KOPT-K1 (cell line): Measurements from ENCODE around the gene ACAP2.
"Not testable (repeated sequence)": the region's sequence is repeated elsewhere in the genome, so short reads cannot be mapped to it uniquely, and the experiment has no call there.

Source experiments
- H3K27ac ChIP-seq: fragments of 200-600 bp; sonication (generic); 2 replicates; pipeline ENCODE4 v1.5.1; 2016; ENCODE audit warnings: antibody characterized with exemption, mild to moderate bottlenecking, low read depth, low read length; ENCODE audit not compliant: poor library complexity, severe bottlenecking
- H3K36me3 ChIP-seq: fragments of 200-600 bp; sonication (generic); 2 replicates; pipeline ENCODE4 v1.5.1; 2017; ENCODE audit warnings: antibody characterized with exemption, mild to moderate bottlenecking, low read length, moderate library complexity; ENCODE audit not compliant: insufficient read depth
- H3K9me3 ChIP-seq: fragments of 200-600 bp; sonication (generic); 2 replicates; pipeline ENCODE4 v1.5.1; 2017; ENCODE audit warnings: antibody characterized with exemption, low read length, mild to moderate bottlenecking; ENCODE audit not compliant: insufficient read depth, poor library complexity, severe bottlenecking

ACAP2 gene

DNA sequence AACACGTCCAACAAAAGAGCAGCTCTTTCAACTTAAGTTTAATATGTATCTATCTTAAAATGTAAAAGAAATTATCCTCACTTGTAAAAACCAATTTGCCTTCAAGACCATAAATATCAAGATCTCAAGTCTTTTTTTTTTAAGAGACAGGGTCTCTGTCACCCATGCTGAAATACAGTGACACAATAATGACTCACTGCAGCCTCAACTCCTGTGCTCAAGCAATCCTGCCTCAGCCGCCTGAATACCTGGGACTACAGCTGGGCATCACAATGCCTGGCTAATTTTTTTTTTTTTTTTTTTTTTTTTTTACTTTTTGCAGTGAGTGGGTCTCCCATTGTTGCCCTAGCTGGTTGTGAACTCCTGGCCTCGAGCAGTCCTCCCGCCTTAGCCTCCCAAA is 26.0 kb downstream of the ACAP2 start:
- Histone ChIP-seq H3K36me3 (no peaks in the 10 kb centered on the region), H3K27ac (no peak overlapping the region), H3K9me3 (no peaks in the 10 kb centered on the region)

DNA sequence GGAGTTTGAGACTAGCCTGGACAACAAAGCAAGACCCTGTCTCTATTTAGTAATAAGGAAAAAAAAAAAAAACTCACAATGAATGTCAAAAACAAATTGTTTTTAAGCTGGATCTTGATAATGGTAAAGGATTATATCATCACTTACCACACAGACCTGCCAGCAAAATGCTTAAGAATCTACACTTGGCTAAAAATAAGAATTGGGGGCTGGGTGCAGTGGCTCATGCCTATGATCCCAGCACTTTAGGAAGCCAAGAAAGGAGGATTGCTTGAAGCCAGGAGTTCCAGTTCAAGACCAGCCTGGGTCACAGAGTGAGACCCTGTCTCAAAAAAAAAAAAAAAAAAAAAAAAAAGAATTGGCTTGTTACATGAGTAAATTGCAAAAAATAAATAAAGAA is 31.0 kb downstream of the ACAP2 start:
- Histone ChIP-seq H3K27ac (no peak overlapping the region), H3K9me3 (peaks cover 16% of the 10 kb centered on the region), H3K36me3 (peaks cover 22% of the 10 kb centered on the region; the same call in 1 of the 2 replicates)

DNA sequence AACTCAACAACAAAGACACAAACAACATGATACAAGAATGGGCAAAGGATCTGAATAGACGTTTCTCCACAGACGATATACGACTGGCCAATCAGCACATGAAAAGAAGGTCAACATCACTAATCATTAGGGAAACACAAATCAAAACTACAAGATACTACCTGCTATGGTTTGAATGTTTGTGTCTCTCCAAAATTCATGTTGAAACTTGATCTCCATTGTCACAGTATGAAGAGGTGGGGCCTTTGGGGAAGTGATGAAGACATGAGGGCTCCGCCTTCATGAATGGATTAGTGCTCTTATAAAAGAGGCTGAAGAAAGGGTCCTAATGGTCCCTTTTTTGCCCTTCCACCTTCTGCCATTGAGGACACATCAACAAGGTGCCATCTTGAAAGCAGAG is 32.3 kb downstream of the ACAP2 start:
- no peak overlapping the region for H3K27ac ChIP-seq
- peaks cover 16% of the 10 kb centered on the region for H3K9me3 ChIP-seq
- peaks cover 22% of the 10 kb centered on the region; the same call in 1 of the 2 replicates for H3K36me3 ChIP-seq

DNA sequence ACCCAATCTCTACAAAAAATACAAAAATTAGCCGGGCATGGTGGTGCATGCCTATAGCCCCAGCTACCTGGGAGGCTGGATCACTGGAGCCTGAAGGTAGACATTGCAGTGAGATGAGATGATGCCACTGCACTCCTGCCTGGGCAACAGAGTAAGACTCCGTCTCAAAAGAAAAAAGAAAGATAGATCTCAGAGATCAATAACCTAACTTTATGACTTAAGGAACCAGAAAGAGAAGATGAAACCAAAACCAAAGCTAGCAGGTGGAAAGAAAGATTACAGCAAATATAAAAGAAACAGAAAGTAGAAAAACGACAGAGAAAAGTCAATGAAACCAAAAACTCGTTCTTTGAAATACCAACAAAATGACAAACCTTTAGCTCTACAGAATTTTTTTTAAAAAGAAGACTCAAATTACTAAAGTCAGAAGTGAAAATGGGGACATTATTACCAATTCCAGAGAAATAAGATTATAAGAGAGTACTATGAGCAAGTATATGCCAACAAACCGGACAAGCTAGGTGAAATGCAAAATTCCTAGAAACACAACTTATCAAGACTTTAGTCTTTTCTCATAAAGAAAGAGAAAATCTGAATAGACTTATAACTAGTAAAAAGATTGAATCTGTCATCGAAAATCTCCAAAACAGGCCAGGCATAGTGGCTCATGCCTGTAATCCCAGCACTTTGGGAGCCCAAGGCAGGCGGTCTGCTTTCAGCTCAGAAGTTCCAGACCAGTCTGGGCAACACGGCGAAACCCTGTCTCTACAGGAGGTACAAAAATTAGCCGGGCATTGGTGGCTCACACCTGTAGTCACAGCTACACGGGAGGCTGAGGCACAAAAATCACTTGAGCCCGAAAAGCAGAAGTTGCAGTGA is 35.0 kb downstream of the ACAP2 start:
- Histone ChIP-seq H3K27ac (no peak overlapping the region), H3K9me3 (peaks cover 16% of the 10 kb centered on the region), H3K36me3 (peaks cover 22% of the 10 kb centered on the region; the same call in 1 of the 2 replicates)

DNA sequence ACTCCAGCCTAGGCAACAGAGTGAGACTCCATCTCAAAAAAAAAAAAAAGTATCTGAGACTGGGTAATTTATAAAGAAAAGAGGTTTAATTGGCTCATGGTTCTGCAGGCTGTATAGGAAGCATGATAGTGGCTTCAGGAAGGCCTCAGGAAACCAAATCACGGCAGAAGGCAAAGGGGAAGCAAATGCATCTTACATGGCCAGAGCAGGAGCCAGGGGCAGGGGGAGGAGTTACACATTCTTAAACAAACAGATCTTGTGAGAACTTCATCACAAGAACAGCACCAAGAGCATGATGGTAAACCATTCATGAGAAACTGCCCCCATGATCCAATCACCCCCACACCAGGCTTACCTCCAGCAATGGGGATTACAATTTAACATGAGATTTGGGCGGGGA is 37.2 kb downstream of the ACAP2 start:
- no peak overlapping the region for H3K27ac ChIP-seq
- peaks cover 14% of the 10 kb centered on the region; the same call in 1 of the 2 replicates for H3K36me3 ChIP-seq
- H3K9me3 ChIP-seq: peaks cover 16% of the 10 kb centered on the region

GRCh38 chr3:195403841-195404408 is 38.9 kb downstream of the ACAP2 start:
- H3K9me3 ChIP-seq: peaks cover 13% of the 10 kb centered on the region
- peaks cover 10% of the 10 kb centered on the region; the same call in 1 of the 2 replicates for H3K36me3 ChIP-seq
- no peak overlapping the region for H3K27ac ChIP-seq

- H3K9me3 ChIP-seq: peaks cover 8% of the 10 kb centered on the region
- H3K36me3 ChIP-seq: peaks cover 5% of the 10 kb centered on the region; the same call in 1 of the 2 replicates
- H3K27ac ChIP-seq: no peak overlapping the region
These were observed 39.6 kb downstream of the ACAP2 start for GRCh38 chr3:195403244-195403643.

DNA sequence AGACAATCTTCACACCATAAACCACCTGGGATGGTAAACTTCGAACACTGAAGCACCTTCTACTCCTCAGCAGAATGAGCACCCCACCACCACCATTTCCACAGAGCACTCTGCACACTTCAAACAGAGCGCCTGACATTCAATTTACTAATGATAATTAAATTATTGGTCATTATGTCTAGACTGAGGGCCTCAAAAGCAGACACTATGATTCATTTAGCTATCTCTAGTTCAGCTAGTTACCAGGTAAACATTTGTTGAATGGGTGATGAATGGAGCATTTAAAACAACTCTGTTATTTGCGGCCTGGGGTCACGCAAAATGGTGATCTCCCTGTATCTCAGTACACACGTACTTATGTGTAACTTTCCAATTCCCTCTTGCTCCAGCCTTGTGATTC is 40.9 kb downstream of the ACAP2 start:
- no peak overlapping the region for H3K27ac ChIP-seq

GRCh38 chr3:195398460-195398859 is 44.4 kb downstream of the ACAP2 start:
- H3K9me3 ChIP-seq: not testable (repeated sequence)

More for the DNA sequence above, 40.9 kb downstream of the ACAP2 start:
- no peaks in the 10 kb centered on the region for H3K36me3 ChIP-seq
- no peaks in the 10 kb centered on the region for H3K9me3 ChIP-seq

DNA sequence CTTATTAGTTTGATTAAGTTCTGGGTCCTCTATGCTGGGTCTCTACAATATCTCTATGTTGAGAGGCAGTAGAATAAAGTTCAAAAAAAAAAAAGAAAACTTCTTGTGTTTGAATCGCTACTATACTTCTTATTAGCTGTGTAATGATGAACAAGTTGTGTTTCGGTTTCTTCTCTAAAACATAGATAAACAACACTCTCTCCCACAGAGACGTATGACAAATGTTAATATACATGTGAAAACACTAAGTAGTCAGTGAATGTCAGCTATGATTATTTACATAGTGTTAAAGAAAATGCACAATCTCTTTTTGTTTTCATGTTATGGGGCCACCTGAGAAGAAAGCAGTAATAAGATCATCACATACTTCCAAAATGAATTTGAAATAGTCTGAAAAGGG is 45.3 kb downstream of the ACAP2 start:
- Histone ChIP-seq H3K36me3 (no peaks in the 10 kb centered on the region), H3K9me3 (no peaks in the 10 kb centered on the region), H3K27ac (no peak overlapping the region)

More at GRCh38 chr3:195398460-195398859, 44.4 kb downstream of the ACAP2 start:
- H3K36me3 ChIP-seq, H3K27ac ChIP-seq: not testable (repeated sequence)

DNA sequence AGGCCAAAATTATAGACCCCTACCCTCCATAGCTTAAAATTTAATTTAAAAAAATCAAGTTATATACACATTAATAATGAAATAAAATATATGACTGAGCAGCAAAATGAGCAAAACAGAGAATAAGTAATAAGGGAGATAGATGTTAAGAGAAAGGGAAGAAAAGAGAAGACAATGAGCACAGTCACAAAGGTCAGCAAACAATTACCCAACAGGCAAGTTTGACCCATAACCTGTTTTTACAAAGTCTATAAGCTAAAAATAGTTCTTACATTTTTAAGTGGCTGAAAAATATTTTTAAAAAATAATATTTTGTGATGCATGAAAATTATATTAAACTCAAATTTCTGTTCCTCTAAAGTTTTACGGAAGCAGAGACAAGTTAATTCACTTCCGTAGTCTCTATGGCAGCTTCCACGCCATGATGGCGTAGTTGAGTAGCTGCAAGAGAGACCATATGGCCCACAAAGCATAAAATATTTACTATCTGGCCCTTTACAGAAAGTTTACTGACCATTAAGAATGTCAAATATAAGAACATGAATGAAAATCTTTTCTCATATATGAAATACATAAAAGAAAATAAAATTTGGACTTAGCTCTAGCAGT is 47.5 kb downstream of the ACAP2 start:
- Histone ChIP-seq H3K36me3 (peaks cover 6% of the 10 kb centered on the region), H3K9me3 (no peaks in the 10 kb centered on the region), H3K27ac (no peak overlapping the region)

DNA sequence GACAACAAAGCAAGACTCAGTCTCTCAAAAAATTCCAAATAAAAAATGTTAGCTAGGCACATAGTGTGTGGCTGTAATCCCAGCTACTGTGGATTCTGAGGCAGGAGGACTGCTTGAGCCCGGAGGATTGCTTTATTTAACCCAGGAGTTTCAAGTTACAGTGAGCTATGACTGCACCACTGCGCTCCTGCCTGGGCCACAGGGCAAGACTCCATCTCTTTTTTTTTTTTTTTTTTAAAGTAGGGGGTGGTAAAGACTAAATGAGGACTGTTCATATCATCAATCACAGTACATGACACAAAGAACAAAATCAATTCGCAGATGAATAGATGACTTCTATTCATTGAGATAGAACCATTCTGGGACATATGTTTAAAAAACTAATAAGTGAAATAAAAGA is 48.1 kb downstream of the ACAP2 start:
- Histone ChIP-seq H3K27ac (no peak overlapping the region), H3K36me3 (peaks cover 6% of the 10 kb centered on the region), H3K9me3 (no peaks in the 10 kb centered on the region)

DNA sequence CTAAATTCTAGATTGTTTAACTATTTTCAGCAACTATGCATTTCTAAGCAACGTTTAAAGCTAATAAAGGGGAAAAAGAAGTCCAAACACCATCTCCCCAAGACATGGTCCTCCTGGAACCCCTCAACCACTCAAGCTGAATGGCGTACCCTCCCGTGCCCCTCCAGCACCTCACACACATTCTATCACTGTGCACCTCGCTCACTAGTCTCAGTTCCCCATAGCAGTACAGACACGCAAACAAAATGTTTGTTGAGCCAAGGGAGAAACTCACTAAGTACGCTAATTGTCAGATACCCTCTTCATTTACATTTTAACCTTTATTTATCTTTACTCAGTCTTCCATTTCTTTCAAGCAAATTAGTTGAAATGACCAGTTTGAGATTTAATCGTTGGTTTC is 48.8 kb downstream of the ACAP2 start:
- no peak overlapping the region for H3K27ac ChIP-seq
- H3K36me3 ChIP-seq: peaks cover 9% of the 10 kb centered on the region
- no peaks in the 10 kb centered on the region for H3K9me3 ChIP-seq

- Histone ChIP-seq H3K27ac (no peak overlapping the region), H3K36me3 (peaks cover 14% of the 10 kb centered on the region), H3K9me3 (no peaks in the 10 kb centered on the region)
These were observed 54.4 kb downstream of the ACAP2 start for GRCh38 chr3:195388380-195388779.

GRCh38 chr3:195386739-195387138 is 56.1 kb downstream of the ACAP2 start:
- Histone ChIP-seq H3K27ac (no peak overlapping the region), H3K36me3 (peaks cover 21% of the 10 kb centered on the region), H3K9me3 (no peaks in the 10 kb centered on the region)
